ENCODE data around the gene FYN.
"Not testable (repeated sequence)": the region's sequence is repeated elsewhere in the genome, so short reads cannot be mapped to it uniquely, and the experiment has no call there.

FYN gene

DNA sequence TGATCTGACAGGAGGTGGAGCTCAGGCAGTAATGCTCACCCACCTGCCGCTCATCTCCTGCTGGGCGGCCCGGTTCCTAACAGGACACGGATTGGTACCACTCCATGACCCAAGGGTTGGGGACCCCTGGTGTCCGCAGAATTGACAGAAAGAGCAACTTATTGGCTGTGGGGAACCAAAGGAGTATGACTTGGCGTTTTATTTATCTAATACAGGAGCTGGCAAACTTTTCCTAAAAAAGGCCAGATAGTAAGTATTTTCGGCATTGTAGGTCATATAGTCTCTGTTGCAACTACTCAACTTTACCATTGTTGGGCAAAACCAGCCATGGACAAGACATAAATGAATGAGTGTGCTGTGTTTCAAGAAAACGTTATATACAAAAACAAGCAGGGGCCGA lies 223.2 kb downstream of the FYN start:
- no peak for DNase-seq

DNA sequence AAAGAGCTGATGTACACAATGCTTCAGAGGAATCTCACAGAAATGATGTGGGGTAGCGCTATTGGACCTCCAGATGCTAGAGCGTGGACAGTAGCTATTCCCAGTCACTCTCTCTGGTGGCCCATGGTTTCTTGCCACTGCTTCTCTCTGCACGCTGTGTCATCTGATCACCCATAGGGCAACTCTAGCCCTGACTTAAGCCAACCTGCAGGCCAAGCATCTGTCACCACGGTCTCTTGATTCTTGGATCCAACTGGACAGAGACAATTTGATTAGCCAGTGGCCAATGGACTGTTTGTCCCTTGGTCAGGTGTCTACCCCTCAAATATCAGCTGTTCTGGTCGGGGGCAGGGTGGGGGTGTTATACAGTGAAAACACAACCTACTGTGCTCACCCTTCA lies 225.2 kb downstream of the FYN start:
- no peak for DNase-seq

DNA sequence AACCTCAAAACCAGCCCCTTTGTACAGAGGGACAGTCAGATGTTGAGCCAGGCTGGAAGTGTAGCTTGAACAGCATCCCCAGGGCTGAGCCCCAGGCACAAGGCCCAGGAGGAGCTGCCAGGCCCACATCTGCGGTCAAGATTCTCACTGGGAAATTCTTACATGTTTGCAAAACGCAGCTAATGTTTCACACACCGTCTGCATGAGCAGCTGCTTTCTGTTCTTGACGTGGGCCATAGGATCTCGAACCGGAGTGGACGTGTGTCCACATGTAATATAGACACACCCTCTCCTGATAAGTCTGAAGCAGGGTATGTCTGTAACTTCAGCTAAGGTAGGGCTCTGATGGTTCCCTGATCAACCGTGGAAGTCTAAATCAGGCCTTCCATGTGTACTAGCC lies 226.3 kb downstream of the FYN start:
- no peak for DNase-seq

DNA sequence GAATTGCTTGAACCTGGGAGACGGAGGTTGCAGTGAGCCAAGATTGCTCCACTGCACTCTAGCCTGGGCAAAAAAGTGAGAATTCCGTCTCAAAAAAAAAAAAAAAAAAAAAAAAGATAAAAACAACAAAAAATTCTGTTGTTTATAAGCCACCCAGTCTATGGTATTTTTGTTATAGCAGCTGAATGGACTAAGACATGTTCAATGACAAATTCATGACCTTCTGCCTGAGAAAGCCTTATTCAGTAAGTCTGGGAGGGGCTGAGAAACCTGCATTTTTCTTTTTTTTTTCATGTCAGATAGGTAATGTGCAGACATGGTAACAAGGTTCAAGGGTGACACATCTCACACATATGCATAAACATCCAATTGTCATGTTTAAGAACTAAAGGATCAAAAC lies 227.2 kb downstream of the FYN start:
- no peak for DNase-seq

GRCh38 chr6:111644893-111645430 lies 228.3 kb downstream of the FYN start:
- no peak for DNase-seq

- DNase-seq = no peak
Observed at GRCh38 chr6:111642463-111643158, 230.6 kb downstream of the FYN start.

DNA sequence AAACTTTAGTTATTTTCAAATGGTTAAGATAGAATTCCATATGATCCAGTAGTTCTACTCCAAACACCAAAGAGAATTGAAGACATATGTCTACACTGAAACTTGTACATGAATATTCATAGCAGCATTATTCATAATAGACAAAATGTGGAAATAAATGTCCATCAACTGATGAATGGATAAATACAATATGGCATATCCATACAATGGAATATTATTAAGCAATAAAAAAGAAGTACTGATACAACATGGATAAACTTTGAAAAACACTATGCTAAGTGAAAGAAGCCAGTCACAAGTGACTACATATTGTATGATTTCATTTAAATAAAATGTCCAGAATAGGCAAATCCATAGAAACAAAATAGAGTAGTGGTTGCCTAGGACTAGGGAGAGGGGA lies 234.0 kb downstream of the FYN start:
- no peak for DNase-seq

- not testable (repeated sequence) for DNase-seq
Observed at GRCh38 chr6:111634981-111635380, 238.3 kb downstream of the FYN start.

DNA sequence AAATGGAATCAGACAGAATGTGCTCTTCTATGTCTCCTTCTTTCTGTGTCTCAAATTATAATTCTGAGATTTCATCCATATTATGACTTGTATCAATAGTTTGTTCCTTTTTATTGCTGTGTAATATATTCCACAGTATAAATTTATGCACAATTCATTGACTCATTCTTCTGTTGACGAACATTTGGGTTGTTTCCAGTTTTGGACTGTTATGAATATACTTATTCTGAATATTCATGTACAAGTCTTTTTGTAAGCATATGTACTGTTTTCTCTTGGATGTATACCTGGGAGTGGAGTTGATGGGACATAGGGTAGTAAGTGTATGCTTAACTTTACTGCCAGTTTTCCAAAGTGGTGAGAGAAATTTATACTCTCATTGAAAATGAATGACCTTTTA lies 239.4 kb downstream of the FYN start:
- no peak for DNase-seq

DNA sequence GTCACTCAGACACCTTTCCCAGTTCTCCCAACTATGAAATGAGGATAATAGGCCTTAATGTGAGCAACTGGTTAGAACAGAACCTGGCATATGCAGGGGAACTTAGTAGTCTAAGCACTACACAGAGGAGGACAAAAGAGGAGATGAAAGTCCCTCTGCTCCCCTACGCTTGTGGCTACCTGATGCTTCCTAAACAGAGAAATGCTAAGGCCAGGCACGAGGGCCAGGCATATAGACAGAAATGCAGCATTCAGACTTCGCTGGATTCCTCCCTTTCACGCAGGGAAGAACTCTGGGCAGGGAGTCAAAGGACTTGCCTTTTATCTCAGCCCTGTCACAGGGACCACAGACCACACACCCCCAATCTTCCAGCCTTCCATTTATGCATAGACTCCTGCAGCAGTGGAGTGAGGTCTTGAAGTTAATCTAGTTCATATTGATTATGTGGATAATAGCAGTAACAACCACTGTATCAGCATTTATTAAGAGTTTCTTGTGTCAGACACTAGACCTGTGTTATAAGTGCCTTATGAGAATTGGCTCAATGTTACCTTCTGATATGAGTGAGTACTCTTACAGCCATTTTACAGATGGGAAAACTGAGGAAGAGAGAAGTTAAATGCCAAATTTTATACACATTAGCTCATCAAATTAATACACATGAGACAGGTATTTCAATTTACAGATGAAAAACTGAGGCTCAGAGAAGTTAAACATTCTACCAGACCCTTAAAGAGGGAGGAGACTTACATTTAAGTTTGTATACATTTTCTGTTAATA lies 240.6 kb downstream of the FYN start:
- no peak for DNase-seq

GRCh38 chr6:111631903-111632460 lies 241.3 kb downstream of the FYN start:
- DNase-seq = no peak

GRCh38 chr6:111631018-111631417 lies 242.2 kb downstream of the FYN start:
- DNase-seq = no peak

GRCh38 chr6:111628142-111628850 lies 245.0 kb downstream of the FYN start:
- no peak for DNase-seq

GRCh38 chr6:111626441-111626840 lies 246.8 kb downstream of the FYN start:
- DNase-seq = no peak

- no peak for DNase-seq
Observed at GRCh38 chr6:111625461-111626391, 247.5 kb downstream of the FYN start.

- no peak for DNase-seq
Observed at GRCh38 chr6:111625099-111625416, 248.2 kb downstream of the FYN start.

DNA sequence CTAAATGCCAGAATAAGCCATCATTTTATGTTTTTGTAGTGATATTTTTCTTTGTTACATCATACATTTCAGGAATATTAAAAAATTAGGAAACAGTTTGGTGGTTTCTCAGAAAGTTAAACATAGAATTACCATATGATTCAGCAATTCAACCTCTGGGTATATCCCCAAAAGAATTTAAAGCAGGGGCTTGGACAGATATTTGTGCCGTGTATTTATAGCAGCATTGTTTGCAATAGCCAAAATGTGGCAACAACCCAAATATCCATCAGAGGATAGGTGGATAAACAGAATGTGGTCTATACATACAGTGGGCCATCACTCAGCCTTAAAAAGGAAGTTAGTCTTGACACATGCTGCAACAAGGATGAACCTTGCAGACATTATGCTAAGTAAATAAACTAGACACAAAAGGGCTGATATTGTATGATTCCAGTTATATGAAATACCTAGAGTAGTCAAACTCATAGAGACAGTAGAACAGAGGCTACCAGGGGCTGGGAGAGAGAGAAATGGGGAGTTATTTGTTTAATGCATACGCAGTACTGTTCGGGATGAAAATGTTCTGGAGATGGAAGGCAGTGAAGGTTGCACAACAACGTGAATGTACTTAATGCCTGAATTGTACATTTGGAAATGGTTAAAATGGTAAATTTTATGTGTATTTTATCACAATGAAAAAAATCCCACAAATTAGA lies 248.7 kb downstream of the FYN start:
- no peak for DNase-seq

DNA sequence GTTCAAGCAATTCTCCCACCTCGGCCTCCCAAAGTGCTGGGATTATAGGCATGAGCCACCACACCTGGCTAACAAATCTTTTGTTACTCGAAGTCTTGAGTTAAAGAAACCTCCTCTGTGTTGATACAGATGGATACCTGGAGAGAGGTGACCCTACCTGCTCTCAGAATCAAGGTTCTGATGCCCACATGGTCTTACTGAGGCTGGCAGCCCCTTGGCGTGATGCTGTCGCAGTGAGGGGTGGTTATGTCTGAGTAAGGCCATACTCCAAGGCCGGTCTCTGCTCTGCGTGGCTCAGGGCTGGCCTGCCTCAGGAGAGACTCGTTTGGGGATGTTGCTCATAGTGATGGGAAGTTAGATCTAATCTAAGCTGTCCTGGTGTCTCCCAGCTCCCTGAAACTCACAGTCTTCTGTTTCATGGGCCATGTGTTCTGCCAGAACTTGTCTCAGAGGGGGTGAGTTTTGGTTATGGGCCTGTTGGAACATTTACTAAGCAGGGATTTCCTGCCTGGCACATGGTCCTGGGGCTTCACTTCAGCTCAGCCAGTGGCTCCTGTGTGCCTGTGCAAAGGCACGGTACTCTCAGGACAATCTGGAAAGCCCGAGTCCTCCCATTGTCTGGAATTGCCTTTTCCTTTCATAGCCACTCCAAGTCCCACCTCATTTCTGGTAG lies 250.1 kb downstream of the FYN start:
- no peak for DNase-seq

DNA sequence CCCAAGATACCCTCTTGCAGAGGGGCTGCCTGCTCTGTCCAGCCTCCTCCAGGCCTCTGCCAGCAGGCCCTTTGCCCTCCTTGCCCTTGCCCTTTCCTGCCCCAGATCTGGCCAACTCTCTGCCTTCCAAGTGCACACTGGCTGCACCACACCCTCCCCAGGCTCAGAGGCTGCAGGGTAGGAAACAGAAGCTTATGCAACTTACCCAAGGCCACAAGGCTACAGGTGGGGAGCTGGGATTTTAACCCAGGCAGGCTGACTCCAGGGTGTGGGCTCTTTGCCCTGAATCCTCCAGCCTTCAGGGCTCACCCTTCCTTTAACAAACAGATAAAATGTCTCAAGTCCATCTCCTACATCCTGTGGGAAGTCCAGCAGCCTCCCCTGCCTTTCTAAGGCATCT lies 253.1 kb downstream of the FYN start:
- DNase-seq = no peak

- no peak for DNase-seq
Observed at GRCh38 chr6:111618407-111618806, 254.8 kb downstream of the FYN start.

- no peak for DNase-seq
Observed at GRCh38 chr6:111617149-111617548, 256.1 kb downstream of the FYN start.
